DMS 273 (cell line): Measurements from ENCODE around the gene ARFIP2.
"Not testable (repeated sequence)": the region's sequence is repeated elsewhere in the genome, so short reads cannot be mapped to it uniquely, and the experiment has no call there.

Experiments
- DNase-seq: peaks from one replicate; lab custom pipeline; 2025; ENCODE audit not compliant: unreplicated experiment; lab: John Stamatoyannopoulos, UW

Gene ARFIP2

GRCh38 chr11:6481012-6481923, at the start of gene ARFIP2, which contains the start of gene TIMM10B:
Gene ARFIP2, minus strand, starts transcription at chr11:6481331. Its CDS starts 910 bp downstream, at chr11:6480421.
Gene TIMM10B, plus strand, starts transcription at chr11:6481501. Its CDS starts 16 bp downstream, at chr11:6481517.
- peak; percentile 98 for DNase-seq

- DNase-seq, result no peak
These were observed 49.7 kb upstream of the ARFIP2 start for GRCh38 chr11:6530848-6531247.

- DNase-seq, result no peak
These were observed 48.1 kb upstream of the ARFIP2 start for GRCh38 chr11:6529266-6529665.

GRCh38 chr11:6526411-6527135, 45.4 kb upstream of the ARFIP2 start:
- peak; percentile 3 for DNase-seq

GRCh38 chr11:6523253-6523652, 42.1 kb upstream of the ARFIP2 start:
- no peak for DNase-seq

GRCh38 chr11:6521946-6522345, 40.8 kb upstream of the ARFIP2 start:
- not testable (repeated sequence) for DNase-seq

GRCh38 chr11:6520265-6520664, 39.1 kb upstream of the ARFIP2 start:
- no peak for DNase-seq

- DNase-seq, result no peak
These were observed 35.7 kb upstream of the ARFIP2 start for GRCh38 chr11:6516865-6517264.

GRCh38 chr11:6505577-6506240, 24.6 kb upstream of the ARFIP2 start:
- DNase-seq, result peak; percentile 49

- no peak for DNase-seq
These were observed 23.0 kb upstream of the ARFIP2 start for GRCh38 chr11:6504166-6504565.

- no peak for DNase-seq
These were observed 21.3 kb upstream of the ARFIP2 start for GRCh38 chr11:6502382-6502781.

GRCh38 chr11:6498544-6498943, 17.4 kb upstream of the ARFIP2 start:
- DNase-seq, result no peak

GRCh38 chr11:6498121-6498520, 17.0 kb upstream of the ARFIP2 start:
- no peak for DNase-seq

GRCh38 chr11:6497069-6497839, 16.1 kb upstream of the ARFIP2 start, which contains the start of gene DNHD1:
Gene DNHD1, plus strand, starts transcription at chr11:6497280. Its CDS starts 936 bp downstream, at chr11:6498216.
- no peak for DNase-seq

GRCh38 chr11:6489306-6489705, 8.2 kb upstream of the ARFIP2 start:
- DNase-seq, result no peak

GRCh38 chr11:6488821-6489220, 7.7 kb upstream of the ARFIP2 start:
- DNase-seq, result no peak

- no peak for DNase-seq
These were observed 7.2 kb upstream of the ARFIP2 start for GRCh38 chr11:6488342-6488741.

- DNase-seq, result no peak
These were observed 5.8 kb upstream of the ARFIP2 start for GRCh38 chr11:6486938-6487337.

- DNase-seq, result no peak
These were observed 5.1 kb upstream of the ARFIP2 start for GRCh38 chr11:6486256-6486655.

GRCh38 chr11:6485661-6486060, 4.5 kb upstream of the ARFIP2 start:
- DNase-seq, result no peak

- no peak for DNase-seq
These were observed 1.9 kb upstream of the ARFIP2 start for GRCh38 chr11:6483015-6483414.
